Measurements from ENCODE around the gene TNS1.

- TF ChIP-seq POLR2A (IDR thresholded peaks at IDR 0.05) = no peak
- no peak for TF ChIP-seq CTCF (IDR thresholded peaks at IDR 0.05)
Measured at GRCh38 chr2:217838409-217838831, 164.4 kb downstream of the TNS1 start.

All from Peyer's patch (tissue), 4 donors.